GM18909 (cell line): Measurements from ENCODE around the gene IRX5.

Experiments
- ATAC-seq: cut with Tn5 transposase; IDR thresholded peaks from one replicate; pipeline ENCODE4 v1.9.1; 2021; ENCODE audit warnings: mild to moderate bottlenecking; ENCODE audit not compliant: unreplicated experiment, poor library complexity

Gene IRX5

GRCh38 chr16:54944002-54944401 is 13.3 kb downstream of the IRX5 start:
- no peak for ATAC-seq

- ATAC-seq = no peak
These were observed 14.4 kb downstream of the IRX5 start for GRCh38 chr16:54945063-54945462.

- no peak for ATAC-seq
These were observed 16.2 kb downstream of the IRX5 start for GRCh38 chr16:54946909-54947308.

- ATAC-seq = no peak
These were observed 17.0 kb downstream of the IRX5 start for GRCh38 chr16:54947616-54948015.

GRCh38 chr16:54952195-54952594 is 21.5 kb downstream of the IRX5 start:
- no peak for ATAC-seq

- ATAC-seq = no peak
These were observed 22.8 kb downstream of the IRX5 start for GRCh38 chr16:54953461-54953860.

- ATAC-seq = no peak
These were observed 23.6 kb downstream of the IRX5 start for GRCh38 chr16:54954220-54954619.

- ATAC-seq = no peak
These were observed 25.1 kb downstream of the IRX5 start for GRCh38 chr16:54955757-54956156.

GRCh38 chr16:54957403-54958166 is 26.9 kb downstream of the IRX5 start:
- no peak for ATAC-seq

- ATAC-seq = no peak
These were observed 31.4 kb downstream of the IRX5 start for GRCh38 chr16:54962045-54962444.

GRCh38 chr16:54964239-54964638 is 33.6 kb downstream of the IRX5 start:
- no peak for ATAC-seq

GRCh38 chr16:54965464-54965863 is 34.8 kb downstream of the IRX5 start:
- no peak for ATAC-seq

GRCh38 chr16:54968011-54968410 is 37.3 kb downstream of the IRX5 start:
- no peak for ATAC-seq

- no peak for ATAC-seq
These were observed 38.1 kb downstream of the IRX5 start for GRCh38 chr16:54968784-54969183.

- ATAC-seq = no peak
These were observed 39.4 kb downstream of the IRX5 start for GRCh38 chr16:54970016-54970415.

GRCh38 chr16:54974367-54974766 is 43.7 kb downstream of the IRX5 start:
- no peak for ATAC-seq

- ATAC-seq = no peak
These were observed 46.1 kb downstream of the IRX5 start for GRCh38 chr16:54976651-54977200.

GRCh38 chr16:54977211-54977610 is 46.5 kb downstream of the IRX5 start:
- no peak for ATAC-seq

GRCh38 chr16:54980821-54981220 is 50.2 kb downstream of the IRX5 start:
- ATAC-seq = no peak
